NCI-H345 (cell line): ENCODE data around the gene PRSS57.

Experiments
- DNase-seq: peaks from one replicate; lab custom pipeline; 2025; lab: John Stamatoyannopoulos, UW

Gene PRSS57

GRCh38 chr19:694481-695351 lies 536 bp downstream of the PRSS57 start:
- no peak for DNase-seq

- DNase-seq = no peak
Observed at GRCh38 chr19:690203-690602, 5.0 kb downstream of the PRSS57 start.

- DNase-seq = no peak
Observed at GRCh38 chr19:688992-689391, 6.3 kb downstream of the PRSS57 start.

GRCh38 chr19:688214-688613 lies 7.0 kb downstream of the PRSS57 start:
- DNase-seq = no peak

- no peak for DNase-seq
Observed at GRCh38 chr19:687569-688166, 7.6 kb downstream of the PRSS57 start.

GRCh38 chr19:686589-687297 lies 8.5 kb downstream of the PRSS57 start:
- DNase-seq = no peak

- no peak for DNase-seq
Observed at GRCh38 chr19:685454-685931, 9.8 kb downstream of the PRSS57 start.

GRCh38 chr19:682678-683320 lies 12.5 kb downstream of the PRSS57 start:
- DNase-seq = no peak

- DNase-seq = peak; percentile 90
Observed at GRCh38 chr19:681029-682019, 13.9 kb downstream of the PRSS57 start.

GRCh38 chr19:680287-681028 lies 14.8 kb downstream of the PRSS57 start:
- peak; percentile 99 for DNase-seq

- peak; percentile 31 for DNase-seq
Observed at GRCh38 chr19:679418-680286, 15.6 kb downstream of the PRSS57 start.

GRCh38 chr19:678791-679388 lies 16.4 kb downstream of the PRSS57 start:
- no peak for DNase-seq

- peak; percentile 31 for DNase-seq
Observed at GRCh38 chr19:677601-678436, 17.4 kb downstream of the PRSS57 start.

GRCh38 chr19:677201-677600 lies 18.1 kb downstream of the PRSS57 start:
- peak; percentile 22 for DNase-seq

- DNase-seq = no peak
Observed at GRCh38 chr19:676339-677105, 18.7 kb downstream of the PRSS57 start, which contains the start of gene FSTL3. Gene FSTL3, plus strand, starts transcription at chr19:676392. Its CDS starts 32 bp downstream, at chr19:676424.

- DNase-seq = no peak
Observed at GRCh38 chr19:676007-676338, 19.3 kb downstream of the PRSS57 start.
